GM18511 (cell line): ENCODE data around the gene SPTLC3.

Source experiments
- ATAC-seq: cut with Tn5 transposase; IDR thresholded peaks from one replicate; pipeline ENCODE4 v1.9.1; 2021; ENCODE audit warnings: mild to moderate bottlenecking, moderate library complexity; ENCODE audit not compliant: unreplicated experiment

SPTLC3 gene

DNA sequence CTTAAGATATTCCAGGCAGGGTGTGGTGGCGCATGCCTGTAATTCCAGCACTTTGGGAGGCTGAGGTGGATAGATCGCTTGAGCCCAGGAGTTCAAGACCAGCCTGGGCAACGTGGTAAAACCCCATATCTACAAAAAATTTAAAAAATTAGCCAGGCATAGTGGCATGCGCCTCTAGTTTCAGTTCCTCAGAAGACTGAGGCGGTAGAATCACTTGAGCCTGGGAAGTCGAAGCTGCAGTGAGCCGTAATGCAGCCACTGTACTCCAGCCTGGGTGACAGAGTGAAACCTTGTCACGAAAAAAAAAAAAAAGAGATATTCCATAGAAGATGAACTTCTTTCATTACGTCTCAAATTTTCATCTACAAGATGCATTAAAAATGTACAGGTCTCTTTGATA lies 165.6 kb downstream of the SPTLC3 start:
- ATAC-seq: peak; percentile 66

DNA sequence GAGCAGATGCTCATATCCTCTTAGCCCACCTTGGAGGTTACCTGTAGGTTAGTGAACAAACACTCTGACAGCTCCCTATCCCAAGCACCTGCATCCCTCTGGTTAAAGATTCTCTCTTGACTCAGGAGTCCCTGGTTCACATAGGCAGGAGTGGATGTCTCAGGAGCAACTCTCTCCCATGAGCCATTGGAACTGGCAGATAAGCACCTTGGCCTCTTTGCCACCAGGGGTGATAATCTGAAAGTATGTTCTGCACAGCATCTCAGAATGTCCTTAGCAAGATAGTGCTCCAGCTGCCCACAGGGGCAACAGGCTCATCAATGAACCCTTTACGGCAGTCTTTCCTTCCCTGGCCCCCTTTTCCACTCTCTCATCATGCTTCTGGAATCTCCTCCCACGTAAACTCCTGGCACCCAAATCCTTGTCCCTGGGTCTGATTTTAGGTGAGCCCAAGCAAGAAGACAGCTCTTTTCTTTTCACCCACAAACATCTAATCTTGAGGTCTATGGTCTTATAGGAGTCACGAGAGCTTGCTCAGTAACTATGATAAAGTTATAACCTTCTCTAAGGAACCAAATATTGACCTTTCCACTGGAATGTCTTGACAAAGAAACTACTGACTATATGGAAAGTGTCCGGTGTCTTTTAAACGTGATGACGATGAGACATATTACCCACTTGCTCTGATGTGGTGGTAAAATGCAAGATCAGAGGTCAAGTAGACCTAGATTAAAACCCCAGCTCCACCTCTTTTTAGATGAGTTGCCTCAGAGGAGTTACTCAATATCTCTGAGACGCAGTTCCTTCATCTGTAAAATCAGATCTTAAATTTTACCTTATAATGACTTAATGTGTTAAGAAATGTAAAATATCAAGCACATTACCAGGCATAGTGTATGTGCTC lies 172.5 kb downstream of the SPTLC3 start:
- ATAC-seq: no peak

DNA sequence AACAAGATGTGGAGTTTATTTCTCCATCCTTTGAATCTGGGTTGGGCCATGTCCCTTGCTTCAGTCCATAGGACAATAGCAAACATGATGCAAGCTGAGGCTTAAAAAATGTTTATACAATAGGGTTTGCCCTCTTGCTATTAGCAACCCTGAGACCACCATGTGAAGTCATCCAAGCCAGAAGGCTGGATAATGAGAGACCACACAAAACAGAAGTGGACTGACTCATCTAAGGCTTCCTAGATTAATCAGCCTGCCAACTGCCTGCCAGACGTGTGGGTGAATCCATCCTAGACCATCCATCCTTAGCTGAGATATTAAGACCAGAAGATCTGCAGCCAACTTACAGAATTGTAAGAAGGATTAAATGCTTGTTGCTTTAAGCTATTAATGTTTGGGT lies 174.2 kb downstream of the SPTLC3 start:
- ATAC-seq: no peak

- ATAC-seq: no peak
Observed at GRCh38 chr20:13186043-13186774, 177.4 kb downstream of the SPTLC3 start.

DNA sequence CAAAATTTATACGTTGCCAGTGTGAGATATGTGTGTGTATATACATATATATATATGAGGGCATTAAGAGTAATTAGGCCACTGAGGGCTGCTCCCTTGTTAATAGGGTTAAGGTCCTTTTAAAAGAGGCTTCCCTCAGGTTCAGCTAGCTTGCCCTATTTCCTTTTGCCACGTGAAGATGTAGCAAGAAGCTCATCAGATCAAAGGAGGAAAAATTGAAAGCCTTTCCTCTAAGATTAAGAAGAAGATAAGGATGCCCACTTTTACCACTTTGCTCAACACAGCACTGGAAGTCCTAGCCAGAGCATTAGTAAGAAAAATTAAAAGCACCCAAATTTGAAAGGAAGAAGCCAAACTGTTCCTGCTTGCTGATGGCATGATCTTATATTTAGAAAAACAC lies 179.1 kb downstream of the SPTLC3 start:
- no peak for ATAC-seq

- no peak for ATAC-seq
Observed at GRCh38 chr20:13199279-13199678, 190.5 kb downstream of the SPTLC3 start.

DNA sequence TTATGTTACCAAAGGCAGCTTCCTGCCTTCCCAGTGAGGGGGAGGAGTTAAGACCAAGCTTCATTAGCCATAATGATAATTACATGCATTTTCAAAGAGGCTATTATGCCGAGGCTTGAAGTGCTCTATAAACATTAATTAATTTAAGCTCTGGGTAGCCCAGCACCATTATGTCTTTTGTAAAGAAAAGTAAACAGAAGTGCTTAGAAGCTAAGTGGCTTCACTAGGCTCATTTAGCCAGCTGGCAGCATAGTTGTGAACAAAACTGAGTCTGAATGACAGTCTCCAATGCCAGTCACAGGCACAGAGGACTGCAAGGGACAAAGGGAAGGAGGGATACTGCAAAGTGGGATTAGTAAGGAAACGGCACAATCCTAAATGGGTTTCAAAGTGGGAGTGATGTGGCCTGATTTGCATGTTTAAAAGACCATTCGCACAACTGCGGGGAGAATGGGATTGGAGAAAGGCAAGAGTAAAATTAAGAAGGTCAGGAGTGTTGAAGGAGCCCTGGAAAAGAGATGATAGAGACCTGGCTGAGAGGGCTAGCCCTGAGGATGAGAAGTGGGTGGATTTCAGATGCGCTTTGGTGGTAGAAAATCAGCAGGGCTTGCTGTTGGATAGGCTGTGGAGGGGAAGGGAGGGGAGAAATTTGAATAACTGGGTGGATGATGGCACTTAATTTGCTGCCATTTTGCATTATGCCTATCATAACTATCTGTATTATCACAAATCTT lies 192.2 kb downstream of the SPTLC3 start:
- no peak for ATAC-seq

- no peak for ATAC-seq
Observed at GRCh38 chr20:13202565-13202964, 193.8 kb downstream of the SPTLC3 start.

GRCh38 chr20:13205425-13205824 lies 196.7 kb downstream of the SPTLC3 start:
- ATAC-seq: no peak

DNA sequence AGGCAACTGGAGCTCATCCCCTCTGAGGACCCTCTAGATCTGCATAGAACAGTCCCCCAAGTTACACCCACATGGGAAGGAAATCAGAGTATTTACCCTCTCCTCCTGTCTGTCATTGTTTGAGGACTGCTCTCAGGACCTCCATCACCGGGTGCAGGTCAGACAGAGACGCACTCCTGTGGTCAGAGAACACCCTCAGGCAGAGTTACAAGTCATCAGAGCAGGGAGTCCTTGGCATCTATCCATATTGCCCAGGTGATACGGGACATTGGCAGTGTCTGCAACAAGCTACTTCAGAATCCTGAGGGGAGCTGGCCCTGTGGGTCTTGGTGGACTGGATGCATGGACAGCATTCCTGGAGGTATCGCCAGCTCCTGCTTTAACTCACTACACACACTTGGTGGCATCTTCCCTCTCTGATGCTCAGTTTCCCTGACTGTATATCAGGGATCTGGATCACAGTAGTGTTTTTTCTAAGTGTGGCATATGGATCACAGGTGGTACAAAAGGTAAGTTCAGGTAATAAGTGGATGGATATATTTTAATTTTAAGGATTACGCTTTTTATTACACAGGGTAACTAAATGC lies 197.2 kb downstream of the SPTLC3 start:
- no peak for ATAC-seq

- no peak for ATAC-seq
Observed at GRCh38 chr20:13207016-13207415, 198.2 kb downstream of the SPTLC3 start.

GRCh38 chr20:13211956-13212618 lies 203.3 kb downstream of the SPTLC3 start:
- ATAC-seq: no peak

- no peak for ATAC-seq
Observed at GRCh38 chr20:13212750-13213149, 204.0 kb downstream of the SPTLC3 start.

GRCh38 chr20:13213335-13213734 lies 204.6 kb downstream of the SPTLC3 start:
- ATAC-seq: no peak

GRCh38 chr20:13216533-13216932 lies 207.8 kb downstream of the SPTLC3 start:
- no peak for ATAC-seq
